PFSK-1 (cell line): Measurements from ENCODE around the gene RAET1L.

Source experiments
- POLR2AphosphoS5 ChIP-seq: IDR thresholded peaks from 2 replicates; pipeline ENCODE4 v1.6.1; 2012; ENCODE audit warnings: low read depth, mild to moderate bottlenecking, control low read depth, low read length, moderate library complexity
- REST ChIP-seq, 2 experiments: IDR thresholded peaks; 2 replicates each; pipeline versions ENCODE4 v1.6.1 to v1.8.0; 2011 to 2012; ENCODE audit warnings: low read depth in 2 of 2, low read length in 2 of 2, control low read depth in 1 of 2, inconsistent platforms in 1 of 2, mild to moderate bottlenecking in 1 of 2, moderate library complexity in 1 of 2; ENCODE audit not compliant: insufficient read depth in 1 of 2
- SIN3A ChIP-seq: IDR thresholded peaks from 2 replicates; pipeline ENCODE4 v1.6.1; 2012; ENCODE audit warnings: mild to moderate bottlenecking, low read length, moderate library complexity, borderline replicate concordance; ENCODE audit not compliant: insufficient read depth

DNA sequence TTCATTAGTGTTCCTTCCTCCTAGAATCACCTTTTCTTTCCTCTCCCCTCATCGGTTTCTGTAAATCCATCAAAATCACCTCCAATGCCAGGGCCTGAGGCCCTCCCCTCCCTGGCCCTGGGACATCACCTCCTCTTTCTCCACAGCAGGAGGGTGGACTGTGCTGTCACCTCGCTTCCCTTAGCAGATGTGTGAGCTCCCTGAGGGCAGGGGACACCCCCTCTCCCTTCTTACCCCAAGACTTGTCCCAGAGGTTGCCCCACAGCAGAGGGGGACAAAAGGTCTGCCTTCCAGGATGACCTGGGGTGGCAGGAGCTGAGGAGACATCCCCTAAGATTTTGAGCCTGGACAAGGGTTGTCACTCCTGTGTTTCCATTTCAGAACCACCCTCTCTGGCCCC is 55.7 kb downstream of the RAET1L start:
- TF ChIP-seq REST (IDR thresholded peaks at IDR 0.05; ENCODE audit: insufficient read depth in 1 of 2, low read depth in 2 of 2, low read length in 2 of 2) (no peak), SIN3A (no peak), POLR2AphosphoS5 (no peak)
